HG02852 (cell line): Measurements from ENCODE around the gene CLCN2.

Source experiments
- ATAC-seq: cut with Tn5 transposase; IDR thresholded peaks from one replicate; pipeline ENCODE4 v1.9.1; 2021; ENCODE audit warnings: mild to moderate bottlenecking, moderate library complexity; ENCODE audit not compliant: unreplicated experiment

Gene CLCN2

GRCh38 chr3:184300378-184300720 lies 61.1 kb downstream of the CLCN2 start:
- no peak for ATAC-seq

GRCh38 chr3:184299488-184300377 lies 61.7 kb downstream of the CLCN2 start:
- peak; percentile 5 for ATAC-seq

- ATAC-seq, result peak; percentile 95
These were observed 62.5 kb downstream of the CLCN2 start, which contains the start of gene PSMD2 for GRCh38 chr3:184298759-184299487. Gene PSMD2, plus strand, starts transcription at chr3:184299241. Its CDS starts 26 bp downstream, at chr3:184299267.

- no peak for ATAC-seq
These were observed 64.8 kb downstream of the CLCN2 start for GRCh38 chr3:184296616-184297015.
